DMS114 treated with DMSO at 0.1 percent for 48 hours (cell line): ENCODE measurements around the gene EDEM3.
A peak's percentile ranks its signal among the peaks of the same experiment; 100 is the strongest.
"Not testable (repeated sequence)": the region's sequence is repeated elsewhere in the genome, so short reads cannot be mapped to it uniquely, and the experiment has no call there.

Experiments used
- DNase-seq: peaks from one replicate; lab custom pipeline; 2025; ENCODE audit not compliant: unreplicated experiment; lab: John Stamatoyannopoulos, UW

Gene EDEM3

DNA sequence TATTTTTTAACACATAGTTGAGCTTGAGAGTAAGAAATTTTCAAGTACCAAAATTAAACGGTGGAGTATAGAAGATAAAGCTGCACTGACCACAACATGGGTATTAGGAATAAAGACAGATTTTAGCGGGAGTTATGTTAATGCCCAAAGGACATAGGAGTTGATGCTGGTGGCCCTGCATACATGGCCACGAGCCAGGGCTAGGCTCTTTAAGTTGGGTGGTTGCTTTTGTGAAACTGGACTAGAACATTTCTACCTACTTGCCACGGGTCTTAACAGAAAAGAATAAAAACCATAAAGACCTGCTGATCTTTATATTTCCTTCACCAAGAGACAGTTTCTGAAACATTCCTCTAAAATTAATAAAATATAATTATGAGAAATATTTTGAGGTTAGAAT, 14.9 kb downstream of the EDEM3 start:
- no peak for DNase-seq

DNA sequence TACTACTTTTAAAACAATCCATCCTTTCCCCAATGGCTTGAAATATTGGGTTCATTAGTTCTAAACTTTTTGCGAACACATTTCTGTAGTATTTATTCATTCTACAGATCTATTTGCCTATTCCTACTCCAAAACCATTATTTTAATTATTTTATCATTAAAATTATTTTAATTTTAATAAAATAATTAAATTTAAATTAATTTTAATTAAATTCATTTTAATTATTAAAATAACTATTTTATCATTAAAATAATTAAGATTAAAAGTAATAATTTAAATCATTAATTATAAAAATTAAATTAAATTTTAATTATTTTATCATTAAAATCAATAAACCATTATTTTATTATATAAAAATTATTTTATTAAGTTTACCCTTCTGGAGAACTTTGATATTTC, 15.6 kb downstream of the EDEM3 start:
- DNase-seq, result no peak

DNA sequence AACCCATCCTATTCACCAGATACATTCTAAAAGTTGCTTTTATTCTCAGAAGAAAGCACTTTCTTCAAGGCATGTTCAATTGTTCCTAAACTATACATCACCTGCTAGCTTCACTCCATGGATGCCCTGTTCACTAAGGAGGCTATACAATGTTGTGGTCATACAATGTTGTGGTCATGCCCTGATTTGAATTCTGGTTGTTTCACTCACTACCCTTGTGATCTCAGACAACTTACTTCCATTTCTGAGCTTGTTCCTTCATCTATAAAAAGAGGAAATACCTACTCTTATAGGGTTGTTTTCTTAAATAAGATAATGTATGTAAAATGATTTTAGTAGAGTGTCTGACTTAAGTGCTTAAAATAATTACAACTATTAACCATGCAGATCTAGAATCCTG, 19.7 kb downstream of the EDEM3 start:
- no peak for DNase-seq

DNA sequence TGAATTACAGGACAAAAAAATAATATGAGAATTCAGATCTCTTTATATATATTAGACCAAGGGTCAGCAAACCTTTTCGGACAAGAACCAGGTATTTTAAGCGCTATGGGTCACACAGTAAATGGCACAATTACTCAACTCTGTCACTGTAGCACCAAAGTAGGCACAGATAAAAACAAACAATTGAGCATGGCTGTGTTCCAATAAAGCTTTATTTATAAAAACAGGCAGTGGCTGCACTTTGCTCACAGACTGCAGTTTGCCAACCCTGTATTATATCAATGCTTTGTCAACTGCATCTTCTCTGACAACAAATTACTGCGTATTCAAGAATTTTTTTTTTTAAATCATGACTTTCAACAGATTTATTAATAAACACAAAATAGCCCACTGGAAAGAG, 29.8 kb downstream of the EDEM3 start:
- DNase-seq, result no peak

DNA sequence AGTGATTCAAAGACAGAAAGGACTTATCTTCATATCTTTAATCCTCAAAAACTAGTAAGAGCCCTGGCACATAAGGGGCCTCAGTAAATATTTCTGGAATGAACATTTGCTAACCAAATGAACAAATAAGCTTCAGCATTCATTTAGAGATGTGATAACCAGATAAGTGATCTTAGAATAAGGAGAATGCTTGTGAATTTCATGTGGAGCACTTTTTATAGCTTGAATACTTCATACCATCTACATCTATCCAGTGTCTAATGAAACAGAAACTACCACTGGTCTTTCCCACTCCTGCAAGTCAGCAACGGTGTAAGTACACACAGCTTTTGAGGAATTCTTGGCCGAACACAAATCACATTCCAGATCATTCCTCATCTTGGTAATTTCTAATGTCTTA, 38.5 kb downstream of the EDEM3 start:
- DNase-seq, result no peak

DNA sequence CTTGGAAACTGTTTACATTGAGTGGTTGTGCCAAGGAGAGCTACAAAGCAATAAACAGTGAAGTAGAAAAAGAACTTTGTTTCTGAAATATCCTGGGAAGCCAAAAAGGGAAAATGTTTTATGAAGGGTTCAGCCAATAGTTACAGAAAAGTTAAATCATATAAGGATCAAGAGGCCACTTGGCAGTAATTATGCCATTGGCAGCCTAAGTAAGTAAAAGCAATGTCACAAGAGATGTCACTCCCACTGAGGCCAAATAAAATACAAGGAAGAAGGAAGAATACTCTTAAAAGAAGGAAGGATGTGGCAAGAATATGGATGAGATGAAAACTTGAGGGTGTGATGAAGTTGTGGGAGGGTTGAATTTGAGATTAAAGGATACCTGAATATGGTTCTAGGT, 45.2 kb downstream of the EDEM3 start:
- DNase-seq, result no peak

DNA sequence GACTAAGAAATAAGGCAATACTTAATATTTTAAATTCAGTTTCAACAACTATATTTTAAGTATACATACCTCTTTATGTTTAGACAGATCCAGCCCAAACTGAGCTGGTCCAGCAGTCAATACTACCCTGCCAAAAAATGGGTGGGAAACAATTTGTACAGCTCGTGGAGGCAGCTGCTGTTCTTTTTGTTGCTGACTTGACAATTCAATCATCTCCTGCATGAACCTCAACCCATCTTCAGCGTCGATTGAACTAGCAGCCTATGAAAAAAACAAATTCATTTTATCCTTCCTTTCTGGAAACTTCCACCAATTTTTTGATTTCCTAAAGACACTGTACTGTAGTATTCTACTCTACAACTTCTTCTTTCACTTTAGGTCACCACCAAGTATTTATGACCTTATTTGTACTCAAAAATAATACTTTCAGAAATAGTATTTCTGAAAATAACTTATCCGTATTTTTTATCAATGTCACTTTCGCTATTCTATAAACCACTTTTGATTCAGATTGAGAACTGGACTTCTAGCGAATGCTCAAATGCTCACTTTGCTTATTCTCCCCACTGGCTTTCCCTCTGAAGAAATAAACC, 46.5 kb downstream of the EDEM3 start:
- DNase-seq, result no peak

DNA sequence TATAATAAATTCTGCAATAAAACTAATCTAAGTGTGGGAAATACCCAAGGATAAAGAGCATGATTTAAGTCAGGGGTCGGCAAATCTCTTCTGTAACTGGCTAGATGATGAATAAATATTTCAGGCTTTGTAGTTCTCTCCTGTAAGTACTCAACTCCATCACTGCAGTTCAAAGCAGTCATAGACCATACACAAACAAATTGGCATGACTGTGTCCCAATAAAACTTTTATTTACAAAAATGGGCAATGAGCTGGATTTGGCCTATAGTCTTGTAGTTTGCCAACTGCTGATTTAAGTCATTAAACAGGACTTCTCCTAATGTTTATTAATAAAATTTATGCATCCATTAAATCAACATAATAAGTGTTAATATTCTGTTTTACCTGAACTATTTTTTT, 49.4 kb downstream of the EDEM3 start:
- DNase-seq, result no peak

DNA sequence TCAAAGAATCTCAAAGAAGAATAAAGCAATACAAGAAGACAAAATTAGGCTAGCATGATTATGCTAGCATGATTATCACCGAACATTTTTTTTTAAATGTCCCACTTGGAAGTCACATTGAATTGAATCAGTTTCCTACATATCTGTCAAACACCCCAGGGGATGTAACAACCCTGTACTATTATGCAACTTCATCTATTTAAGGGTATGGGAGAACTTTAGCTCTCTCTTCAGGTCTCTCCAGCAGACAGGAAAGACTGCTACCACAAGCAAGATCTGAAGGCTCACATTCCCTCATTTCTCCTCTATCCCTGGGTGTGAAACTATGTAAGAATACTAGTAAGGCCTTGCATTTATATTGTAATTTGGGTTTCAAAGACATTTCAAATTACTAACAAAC, 52.8 kb downstream of the EDEM3 start:
- no peak for DNase-seq

DNA sequence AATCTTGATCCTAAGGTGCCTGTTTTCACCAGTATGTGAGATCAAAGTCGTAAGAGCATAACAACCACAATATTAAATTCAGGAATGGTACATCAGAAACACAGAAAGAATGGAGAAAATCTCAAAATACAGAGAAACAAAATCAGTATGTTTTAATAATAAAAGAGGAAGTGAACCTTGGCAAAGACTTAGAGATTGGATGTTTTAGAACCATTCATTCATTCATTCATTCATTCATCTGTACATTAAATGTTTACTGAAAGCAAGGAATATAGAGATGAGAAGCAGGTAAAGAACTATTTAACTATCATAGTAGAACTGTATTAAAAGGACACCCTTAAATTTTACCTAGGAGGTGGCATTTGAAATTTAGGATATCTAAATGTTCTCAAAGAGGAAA, 55.7 kb downstream of the EDEM3 start:
- DNase-seq, result no peak

DNA sequence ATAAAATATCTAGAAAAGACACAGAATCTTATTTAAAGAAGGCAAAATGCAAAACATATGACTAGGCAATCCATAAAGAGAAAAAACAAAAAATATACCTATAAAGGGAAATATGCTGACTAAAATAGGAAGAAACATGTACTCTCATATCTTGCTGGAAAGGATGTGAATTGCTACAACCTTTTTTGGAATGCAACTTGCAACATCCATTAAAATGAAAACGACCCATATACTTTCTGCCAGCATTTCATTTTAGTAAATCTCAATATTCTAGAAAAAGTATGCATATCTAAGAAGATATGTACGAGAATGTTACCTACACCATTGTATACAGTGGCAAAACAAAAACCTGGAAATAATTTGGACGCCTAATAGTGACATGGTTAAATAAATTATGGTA, 56.6 kb downstream of the EDEM3 start:
- DNase-seq, result no peak

DNA sequence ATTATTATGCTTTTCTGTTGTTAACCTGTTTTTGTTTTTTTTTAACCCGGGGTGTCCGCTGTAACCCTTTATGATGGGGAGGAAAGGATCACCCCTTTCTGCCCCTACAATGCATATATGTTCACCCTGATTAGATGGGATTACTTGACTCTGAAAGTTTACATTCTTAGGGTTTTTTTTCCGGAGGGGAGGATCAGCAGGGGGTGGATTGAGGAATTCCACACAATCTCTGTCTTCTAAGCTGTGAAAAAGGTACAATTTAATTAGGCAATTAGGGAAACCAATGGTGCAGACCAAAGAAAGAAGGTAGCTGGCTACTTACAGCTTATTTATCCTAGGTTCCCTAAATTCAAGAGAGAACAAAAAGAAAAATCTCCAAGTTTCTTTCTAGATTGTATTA, 58.3 kb downstream of the EDEM3 start:
- DNase-seq, result no peak

DNA sequence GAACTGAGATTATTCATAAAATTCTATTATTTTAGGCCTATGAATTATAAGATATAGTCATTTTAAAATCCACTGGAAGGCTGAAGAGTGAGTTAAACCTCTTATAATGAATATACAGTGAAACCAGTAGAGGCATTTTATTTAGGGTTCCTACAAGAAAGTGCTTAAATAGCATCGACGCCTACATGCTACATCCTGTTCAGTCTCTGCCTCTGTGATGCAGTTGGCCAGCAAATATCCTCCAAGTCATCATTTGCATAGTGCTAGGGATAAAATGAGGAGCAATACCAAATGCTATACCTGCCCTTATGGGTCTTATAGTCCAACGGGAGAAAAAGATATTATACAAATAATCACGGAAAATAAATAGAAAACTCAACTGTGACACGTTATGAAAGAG, 59.6 kb downstream of the EDEM3 start:
- no peak for DNase-seq

DNA sequence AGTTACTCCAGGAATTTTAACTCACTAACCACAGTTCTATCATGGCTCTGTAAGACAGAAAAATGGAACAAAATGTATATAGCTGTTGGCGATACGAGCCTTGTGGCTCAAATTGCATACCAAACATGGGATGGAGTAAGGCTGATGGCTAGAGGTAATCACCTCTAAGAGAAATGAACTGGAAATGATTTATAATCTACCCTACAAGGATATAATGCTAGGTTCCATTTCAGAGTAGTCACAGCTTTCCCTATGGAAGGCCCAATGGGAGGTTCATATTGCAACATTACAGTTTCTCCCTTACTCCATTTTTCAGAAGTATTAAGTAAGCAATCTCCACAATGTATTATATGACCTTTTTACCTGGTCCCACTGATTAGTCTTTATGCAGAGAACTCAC, 61.6 kb downstream of the EDEM3 start:
- no peak for DNase-seq

DNA sequence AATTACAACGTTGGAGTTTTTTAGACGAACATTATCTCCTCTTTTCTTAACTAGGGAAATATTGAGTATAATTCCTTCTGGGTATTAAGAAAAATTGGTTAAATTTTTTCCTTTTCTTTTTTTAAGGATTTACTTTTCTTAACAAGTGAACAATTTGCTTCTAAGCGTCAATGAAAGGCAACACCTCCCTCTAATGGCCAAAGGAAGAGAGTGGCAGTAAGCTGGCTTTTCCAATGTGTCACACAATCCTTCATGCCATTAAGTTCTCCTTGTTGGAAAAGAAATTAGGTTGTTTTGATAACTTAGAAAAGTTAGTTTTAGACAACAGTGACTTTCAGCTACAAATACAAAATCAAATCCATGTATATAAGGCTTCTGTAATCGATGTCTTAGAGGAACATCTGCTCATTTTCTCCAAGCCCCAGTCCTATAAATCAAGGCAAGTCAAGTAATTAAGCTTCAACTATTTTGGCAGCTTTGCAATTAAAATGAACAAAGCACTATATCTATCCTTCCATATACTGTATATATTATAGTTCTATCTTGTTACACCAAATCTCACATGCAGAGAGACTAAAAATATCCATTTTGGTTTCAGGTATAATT, 62.8 kb downstream of the EDEM3 start:
- peak; percentile 71 for DNase-seq

DNA sequence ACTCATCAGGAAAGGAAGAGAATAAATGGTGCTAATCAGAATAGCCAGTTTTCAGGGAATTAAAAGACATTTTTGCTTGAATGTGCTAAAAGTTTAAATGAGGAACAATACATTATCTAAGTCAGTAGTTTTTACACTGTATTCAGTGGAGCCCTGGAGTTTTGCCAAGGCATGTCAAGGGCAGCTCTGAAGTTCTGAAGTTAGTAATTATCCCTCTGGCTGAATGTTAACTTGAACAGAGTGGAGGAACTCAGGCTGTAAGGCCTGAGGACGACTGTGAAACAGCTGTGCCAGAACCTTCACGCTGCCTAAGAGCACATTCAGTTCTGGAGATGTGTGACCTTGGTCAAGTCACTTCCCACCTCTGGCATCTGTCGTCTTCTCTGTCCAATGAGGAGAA, 68.1 kb downstream of the EDEM3 start:
- no peak for DNase-seq

DNA sequence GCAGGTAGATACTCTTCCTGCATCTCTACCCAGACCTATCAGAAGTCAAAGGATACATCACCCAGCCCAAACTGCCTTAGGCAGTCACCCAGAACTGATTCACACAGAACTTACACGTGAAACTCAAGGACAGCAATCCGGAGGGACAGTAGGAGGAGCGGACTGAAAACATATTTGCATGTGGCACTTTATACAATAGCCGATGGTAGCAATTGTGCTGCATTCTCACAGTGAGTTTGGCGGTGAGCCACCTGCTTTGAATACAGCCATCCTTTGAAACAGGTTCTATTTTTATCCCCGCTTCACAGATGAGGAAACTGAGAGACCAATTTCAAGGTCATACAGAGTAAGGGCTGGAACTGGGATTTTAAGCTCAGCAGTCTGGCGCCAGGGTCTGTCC, 69.5 kb downstream of the EDEM3 start:
- no peak for DNase-seq

DNA sequence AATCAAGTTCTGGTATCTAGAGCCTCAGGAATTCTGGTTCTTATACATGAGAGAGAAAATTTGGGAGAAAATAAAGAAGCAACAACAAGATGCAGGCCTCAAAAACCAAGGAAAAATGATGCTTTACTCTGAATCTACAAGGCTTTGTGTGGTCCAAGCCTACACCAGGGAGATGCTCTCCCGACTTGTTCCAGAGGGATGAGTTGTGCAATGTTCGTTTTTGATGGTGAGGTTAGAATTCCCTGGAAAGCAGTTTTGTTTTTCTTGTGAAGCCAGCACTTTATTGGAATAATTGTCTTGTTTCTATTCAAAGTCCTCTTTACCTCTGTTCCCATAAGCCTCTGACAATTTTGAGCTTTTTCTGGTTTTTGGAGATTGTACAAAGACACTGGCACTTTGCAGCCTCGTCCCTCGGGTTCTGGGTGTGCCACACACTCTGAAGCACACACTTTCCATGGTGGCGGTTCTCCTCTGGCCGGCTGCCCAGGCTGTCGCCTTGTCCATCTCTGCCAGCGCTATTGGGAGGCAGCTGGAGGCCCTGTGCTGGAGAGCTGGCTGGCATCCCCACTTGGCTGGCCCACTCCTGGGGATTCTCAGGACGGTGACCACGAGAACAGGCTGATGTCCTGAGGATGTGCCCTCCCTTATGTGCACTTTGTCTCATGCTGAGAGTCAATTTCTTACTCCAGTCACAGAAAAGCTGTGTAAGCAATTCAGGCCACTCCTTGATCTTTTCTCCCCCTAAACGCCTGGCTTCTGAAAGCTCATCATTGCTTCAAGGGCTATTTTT, 70.2 kb downstream of the EDEM3 start:
- DNase-seq, result no peak

DNA sequence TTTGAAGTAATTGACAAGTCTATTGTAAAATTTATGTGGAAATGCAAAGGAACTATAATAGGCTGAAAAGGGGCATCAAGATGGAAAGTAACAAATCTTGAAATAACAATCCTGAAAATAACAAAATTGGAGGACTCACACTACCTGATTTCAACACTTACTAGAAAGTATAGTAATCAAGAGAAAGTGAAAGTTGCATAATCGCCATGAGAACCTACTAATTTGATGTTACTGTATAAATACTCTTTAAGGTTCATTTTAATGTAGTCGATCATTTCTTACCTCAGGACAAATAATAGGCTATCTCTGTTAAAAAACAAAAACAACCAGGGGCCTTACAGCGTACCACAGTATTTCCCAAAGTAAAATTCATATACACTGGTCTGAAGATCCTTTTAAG, 71.7 kb downstream of the EDEM3 start:
- DNase-seq, result no peak

DNA sequence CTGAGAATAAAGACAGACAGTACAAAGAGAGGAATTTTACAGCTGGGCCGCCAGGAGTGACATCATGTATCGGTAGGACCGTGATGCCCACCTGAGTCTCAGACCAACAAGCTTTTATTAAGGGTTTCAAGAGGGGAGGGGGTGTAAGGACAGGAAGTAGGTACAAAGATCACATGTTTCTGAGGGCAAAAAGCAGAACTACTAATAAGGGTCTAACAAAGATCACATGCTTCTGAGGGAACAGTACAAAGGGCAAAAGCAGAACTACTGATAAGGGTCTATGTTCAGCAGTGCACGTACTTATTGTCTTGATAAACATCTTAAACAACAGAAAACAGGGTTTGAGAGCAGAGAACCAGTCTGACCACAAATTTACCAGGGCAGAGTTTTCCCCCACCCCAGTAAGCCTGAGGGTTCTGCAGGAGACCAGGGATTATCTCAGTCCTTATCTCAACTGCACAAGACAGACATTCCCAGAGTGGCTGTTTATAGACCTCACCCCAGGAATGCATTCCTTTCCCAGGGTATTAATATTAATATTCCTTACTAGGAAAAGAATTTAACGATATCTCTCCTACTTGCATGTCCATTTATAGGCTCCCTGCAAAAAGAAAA, 73.9 kb downstream of the EDEM3 start:
- DNase-seq, result not testable (repeated sequence)

DNA sequence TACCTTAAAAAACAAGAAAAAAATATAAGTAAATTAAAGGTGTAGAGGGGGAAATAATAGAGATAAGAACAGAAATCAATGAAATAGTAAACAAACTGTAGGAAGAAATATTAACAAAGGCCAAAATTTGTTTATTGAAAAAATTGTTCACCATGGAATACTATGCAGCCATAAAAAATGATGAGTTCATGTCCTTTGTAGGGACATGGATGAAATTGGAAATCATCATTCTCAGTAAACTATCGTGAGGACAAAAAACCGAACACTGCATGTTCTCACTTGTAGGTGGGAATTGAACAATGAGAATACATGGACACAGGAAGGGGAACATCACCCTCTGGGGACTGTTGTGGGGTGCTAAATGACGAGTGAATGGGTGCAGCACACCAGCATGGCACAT, 75.2 kb downstream of the EDEM3 start:
- DNase-seq, result not testable (repeated sequence)

DNA sequence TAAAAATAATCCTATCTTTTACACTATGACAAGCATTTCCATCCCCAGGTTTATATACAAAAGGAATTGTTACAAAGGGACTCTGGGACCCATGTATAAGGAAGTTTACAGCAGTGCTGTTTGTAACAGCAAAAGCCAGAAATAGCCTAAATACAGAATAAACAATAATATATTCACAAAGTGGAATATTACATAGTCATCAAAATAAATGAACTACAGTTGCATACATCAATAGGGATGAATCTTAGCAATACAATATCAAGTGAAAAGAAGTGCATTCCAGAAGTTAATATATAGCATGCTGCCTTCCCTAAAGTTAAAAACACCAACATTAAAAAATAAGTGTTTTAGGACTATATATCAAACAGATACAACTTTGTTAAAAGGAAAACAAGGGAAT, 77.3 kb downstream of the EDEM3 start:
- DNase-seq, result no peak
